Ovary (tissue), 9 donors: ENCODE measurements around the gene KLHL8. TPM values are rescaled to one million over a fixed set of nuclear protein-coding genes. Genes with fewer than 3 reads are reported as not detected.

Experiments
- DNase-seq, 5 donors: peaks; one replicate each; pipeline ENCODE4 v3.0.0-alpha.2; 2019 to 2020
- H3K27ac ChIP-seq, 2 donors: fragments of 200-600 bp; one replicate each; pipeline versions ENCODE4 v1.5.1 to v1.8.0; 2019 to 2022
- H3K27me3 ChIP-seq: fragments of 200-600 bp; one replicate; pipeline ENCODE4 v1.8.0; 2022
- H3K36me3 ChIP-seq: fragments of 200-600 bp; sonication (generic); one replicate; pipeline ENCODE4 v1.5.1; 2019
- H3K4me1 ChIP-seq: one replicate; pipeline ENCODE4 v1.8.1; 2013; ENCODE audit warnings: mild to moderate bottlenecking, moderate library complexity; ENCODE audit not compliant: insufficient read depth
- H3K4me3 ChIP-seq: fragments of 200-600 bp; sonication (generic); one replicate; pipeline ENCODE4 v1.5.1; 2017
- H3K9me3 ChIP-seq, 2 donors: fragments of 200-600 bp in 1 of 2; sonication (generic) in 1 of 2; one replicate each; pipeline versions ENCODE4 v1.5.1 to v1.8.1; 2013 to 2019; ENCODE audit warnings: mild to moderate bottlenecking in 1 of 2, moderate library complexity in 1 of 2
- EP300 ChIP-seq: sonication (generic); formaldehyde crosslinking; IDR thresholded peaks from one replicate; pipeline ENCODE4 v1.6.1; 2017; ENCODE audit warnings: antibody characterized with exemption
- POLR2A ChIP-seq: fragments of 450-650 bp; IDR thresholded peaks from one replicate; pipeline ENCODE4 v1.6.1; 2017; ENCODE audit warnings: antibody characterized with exemption, mild to moderate bottlenecking, moderate library complexity
- WGBS, 3 donors: extraction: QIAGEN DNeasy Blood & Tissue Kit in 1 of 3; methylation state at CpG; one replicate each; pipeline versions ENCODE4 v1.1.5 to v1.1.7; 2013 to 2017; 5-methylcytosine and 5-hydroxymethylcytosine counted together
- intact Hi-C, 4 donors: fragments of 100-400 bp; cut with DNase I; formaldehyde crosslinking; loops; one replicate each; pipeline versions ENCODE4 v1.11.0 to v1.15.1; 2022 to 2023
- polyA plus RNA-seq, 2 donors: library from polyadenylated mRNA; stranded (reverse); fragments of 200-250 nt in 1 of 2; fragments of 350-450 nt in 1 of 2; fragmentation: Illumina TruSeq in 1 of 2; extraction: RNeasy Lipid Tissue Mini Kit (QIAGEN cat#74804) in 1 of 2; gene quantifications; one replicate each; pipeline ENCODE4 v1.2.3, GENCODE V29; 2013 to 2014
- total RNA-seq, 7 donors: library from RNA; depleted of rRNA in 2 of 7; stranded (reverse); fragments of >200 nt in 2 of 7; fragmentation: NEBNext Ultra II Directional in 3 of 7; extraction: Animal tissue kit (Norgen Biotek cat#: 25700) in 3 of 7; gene quantifications; one replicate each; pipeline versions ENCODE4 v1.1.0 to v1.2.4, GENCODE V29; 2016 to 2023
- TF ChIP-seq, protein P1 (sequence below), 3 donors: fragments of 450-650 bp in 2 of 3; fragments of 200-600 bp in 1 of 3; IDR thresholded peaks; one replicate each; pipeline versions ENCODE4 v1.5.1 to v1.8.0; 2016 to 2022; ENCODE audit warnings: antibody characterized with exemption in 3 of 3, mild to moderate bottlenecking in 1 of 3
- donor health status: DM: no; HTN: no; CAD: no; lungs with moderate emphysema.
- donor health status: DM: no; HTN: no; CAD: no.
- donor health status: Bipolar disorder and iron deficiency.
- donor health status: DM: yes; HTN: yes; CAD: no.
- donor health status: DM: no; HTN: no; CAD: no.
- donor health status: DM: yes; HTN: yes; CAD: no.

The KLHL8 gene
- total and polyA plus RNA-seq, 9 donors: 4.1 to 13.1 (median 11.4) TPM

DNA sequence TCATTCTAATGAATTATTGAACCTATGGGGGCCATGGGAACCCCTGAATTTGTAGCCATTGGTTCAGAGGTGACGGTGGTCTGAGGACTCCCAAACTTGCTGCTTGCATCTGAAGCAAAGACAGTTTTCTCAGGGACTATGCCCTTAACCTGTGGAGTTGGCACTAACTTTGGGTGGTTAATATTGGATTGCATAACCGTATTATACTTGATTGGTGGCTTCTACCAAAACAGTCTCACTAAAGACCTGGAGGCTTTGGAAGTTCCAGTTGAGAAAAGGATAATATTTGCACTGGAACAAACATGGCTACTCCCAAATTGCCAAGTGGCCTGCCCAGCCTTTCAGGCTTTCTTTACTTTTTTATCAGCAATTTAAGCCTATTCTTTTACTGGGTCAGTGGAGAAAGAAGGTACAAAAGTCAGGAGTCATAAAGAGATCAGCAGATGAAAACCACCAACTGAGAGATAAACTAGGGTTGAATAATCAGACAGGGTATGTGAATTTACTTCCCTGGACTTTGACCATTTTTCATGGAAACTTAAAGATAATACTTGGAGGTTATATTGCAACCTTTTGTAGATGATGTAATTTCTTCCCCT is 7.9 kb upstream of the KLHL8 start:
- no peaks in the 10 kb centered on the region for H3K36me3 ChIP-seq
- H3K27me3 ChIP-seq: no peaks in the 10 kb centered on the region
- DNase-seq: no peak
- TF ChIP-seq, protein P1, sequence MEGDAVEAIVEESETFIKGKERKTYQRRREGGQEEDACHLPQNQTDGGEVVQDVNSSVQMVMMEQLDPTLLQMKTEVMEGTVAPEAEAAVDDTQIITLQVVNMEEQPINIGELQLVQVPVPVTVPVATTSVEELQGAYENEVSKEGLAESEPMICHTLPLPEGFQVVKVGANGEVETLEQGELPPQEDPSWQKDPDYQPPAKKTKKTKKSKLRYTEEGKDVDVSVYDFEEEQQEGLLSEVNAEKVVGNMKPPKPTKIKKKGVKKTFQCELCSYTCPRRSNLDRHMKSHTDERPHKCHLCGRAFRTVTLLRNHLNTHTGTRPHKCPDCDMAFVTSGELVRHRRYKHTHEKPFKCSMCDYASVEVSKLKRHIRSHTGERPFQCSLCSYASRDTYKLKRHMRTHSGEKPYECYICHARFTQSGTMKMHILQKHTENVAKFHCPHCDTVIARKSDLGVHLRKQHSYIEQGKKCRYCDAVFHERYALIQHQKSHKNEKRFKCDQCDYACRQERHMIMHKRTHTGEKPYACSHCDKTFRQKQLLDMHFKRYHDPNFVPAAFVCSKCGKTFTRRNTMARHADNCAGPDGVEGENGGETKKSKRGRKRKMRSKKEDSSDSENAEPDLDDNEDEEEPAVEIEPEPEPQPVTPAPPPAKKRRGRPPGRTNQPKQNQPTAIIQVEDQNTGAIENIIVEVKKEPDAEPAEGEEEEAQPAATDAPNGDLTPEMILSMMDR (IDR thresholded peaks at IDR 0.05): no peak
- TF ChIP-seq POLR2A: no peak
- no peak for TF ChIP-seq EP300
- no peaks in the 10 kb centered on the region for H3K9me3 ChIP-seq
- intact Hi-C loops: loop anchor here in 1 of 4 donors (10.0 kb wide), 1 partner anchor 294 kb away; the partner anchor contains the start of gene AFF1
- H3K4me3 ChIP-seq: no peak overlapping the region
- WGBS, 3 donors: 92 to 93% (median 92%) methylated on average over 2 of the region's 2 CpGs
- H3K4me1 ChIP-seq: no peaks in the 10 kb centered on the region
- no peak overlapping the region for H3K27ac ChIP-seq

GRCh38 chr4:87227751-87228151 is 7.3 kb upstream of the KLHL8 start:
- intact Hi-C loops: loop anchor here in 1 of 4 donors (10.0 kb wide), 1 partner anchor 293 kb away; the partner anchor contains the start of gene AFF1
- 86 to 96% (median 88%) methylated on average over 1 of the region's 1 CpG for WGBS, 3 donors
- H3K9me3 ChIP-seq: no peaks in the 10 kb centered on the region
- H3K36me3 ChIP-seq: no peaks in the 10 kb centered on the region
- TF ChIP-seq EP300: no peak
- TF ChIP-seq, protein P1 (IDR thresholded peaks at IDR 0.05): no peak
- no peak for TF ChIP-seq POLR2A
- H3K4me3 ChIP-seq: no peak overlapping the region
- H3K27me3 ChIP-seq: no peaks in the 10 kb centered on the region
- DNase-seq: no peak
- H3K27ac ChIP-seq: no peak overlapping the region
- H3K4me1 ChIP-seq: no peaks in the 10 kb centered on the region

DNA sequence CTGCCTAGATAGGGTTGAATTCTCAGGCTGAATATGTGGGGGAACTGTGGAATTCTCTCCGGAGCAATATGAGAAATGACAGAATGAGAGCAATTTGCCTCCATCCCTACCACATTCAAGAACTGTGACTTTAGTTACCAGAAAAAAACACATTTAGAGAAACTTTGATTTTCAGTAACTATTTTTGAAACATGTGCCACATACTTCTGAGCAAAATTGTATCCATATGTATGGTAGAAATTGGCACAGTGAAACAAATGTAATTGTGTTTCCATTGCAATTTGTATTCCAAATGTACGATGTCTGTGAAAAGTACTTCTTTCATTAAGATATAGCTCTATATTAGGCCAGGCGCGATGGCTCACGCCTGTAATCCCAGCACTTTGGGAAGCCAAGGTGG is 5.5 kb upstream of the KLHL8 start:
- H3K4me3 ChIP-seq: no peak overlapping the region
- 79 to 85% (median 80%) methylated on average over 5 of the region's 5 CpGs for WGBS, 3 donors
- H3K9me3 ChIP-seq: no peaks in the 10 kb centered on the region
- no peaks in the 10 kb centered on the region for H3K4me1 ChIP-seq
- no peaks in the 10 kb centered on the region for H3K36me3 ChIP-seq
- no peak for TF ChIP-seq EP300
- no peak for TF ChIP-seq POLR2A
- TF ChIP-seq, protein P1 (IDR thresholded peaks at IDR 0.05): no peak
- intact Hi-C loops: loop anchor here in 1 of 4 donors (10.0 kb wide), 1 partner anchor 291 kb away; the partner anchor contains the start of gene AFF1
- no peak overlapping the region for H3K27ac ChIP-seq
- H3K27me3 ChIP-seq: no peaks in the 10 kb centered on the region
- no peak for DNase-seq

- Histone ChIP-seq H3K27ac (no peak overlapping the region), H3K4me1 (no peaks in the 10 kb centered on the region), H3K36me3 (no peaks in the 10 kb centered on the region), H3K27me3 (no peaks in the 10 kb centered on the region), H3K9me3 (no peaks in the 10 kb centered on the region), H3K4me3 (no peak overlapping the region)
- intact Hi-C loops: loop anchor here in 1 of 4 donors (10.0 kb wide), 1 partner anchor 290 kb away; the partner anchor contains the start of gene AFF1
- TF ChIP-seq EP300 (no peak), POLR2A (no peak)
- TF ChIP-seq, protein P1 (IDR thresholded peaks at IDR 0.05): no peak
- WGBS, 3 donors: 63 to 66% (median 65%) methylated on average over 10 of the region's 10 CpGs
- no peak for DNase-seq
Observed at GRCh38 chr4:87224141-87224923, 3.9 kb upstream of the KLHL8 start.
